H1 (cell line): ENCODE data around the gene PPP6C. TPM values are rescaled to one million over a fixed set of nuclear protein-coding genes. Genes with fewer than 3 reads are reported as not detected.
A peak's percentile ranks its signal among the peaks of the same experiment; 100 is the strongest.

Experiments
- CTCF ChIA-PET: fragments of 300-600 bp; sonication (Branson Sonifier 250); formaldehyde crosslinking; loops from one replicate; lab custom pipeline; 2021; ENCODE audit not compliant: partially characterized antibody; lab: Charles Lee
- POLR2A ChIA-PET: fragments of 300-600 bp; sonication (Branson Sonifier 250); formaldehyde crosslinking; loops from one replicate; lab custom pipeline; 2021; ENCODE audit warnings: inconsistent platforms; ENCODE audit not compliant: partially characterized antibody; lab: Charles Lee
- DNase-seq, 2 experiments: peaks; one replicate each; pipeline versions ENCODE4 v3.0.0 to v3.0.0-alpha.2; 2010 to 2022; ENCODE audit warnings: low spot score in 2 of 2, low read depth in 1 of 2, mixed read lengths in 1 of 2
- FAIRE-seq: peaks from 2 replicates; lab custom pipeline; 2011; peaks lifted over from hg19 to GRCh38; lab: Jason Lieb, UNC
- H2AFZ ChIP-seq: 2 replicates; pipeline ENCODE4 v1.8.1; 2012; ENCODE audit warnings: low read length, inconsistent platforms
- H2AK5ac ChIP-seq: 2 replicates; pipeline ENCODE4 v1.6.1; 2013; ENCODE audit warnings: low read depth, low read length
- H2BK120ac ChIP-seq: replicated peaks from 2 replicates; pipeline ENCODE3; 2013; ENCODE audit warnings: low read depth, low read length, inconsistent platforms
- H2BK12ac ChIP-seq: 2 replicates; pipeline ENCODE4 v1.6.1; 2013; ENCODE audit warnings: low read depth, low read length
- H2BK15ac ChIP-seq: 2 replicates; pipeline ENCODE4 v1.6.1; 2013; ENCODE audit warnings: low read length
- H2BK20ac ChIP-seq: 2 replicates; pipeline ENCODE4 v1.6.1; 2013; ENCODE audit warnings: low read length
- H2BK5ac ChIP-seq: 2 replicates; pipeline ENCODE4 v1.6.1; 2013; ENCODE audit warnings: low read depth, low read length
- H3K14ac ChIP-seq: 2 replicates; pipeline ENCODE4 v1.6.1; 2013; ENCODE audit warnings: inconsistent platforms; ENCODE audit not compliant: insufficient read length
- H3K18ac ChIP-seq: 2 replicates; pipeline ENCODE4 v1.6.1; 2013; ENCODE audit warnings: low read length; ENCODE audit errors: extremely low read depth
- H3K23ac ChIP-seq: 2 replicates; pipeline ENCODE4 v1.6.1; 2013; ENCODE audit warnings: inconsistent platforms; ENCODE audit not compliant: insufficient read length
- H3K23me2 ChIP-seq: 2 replicates; pipeline ENCODE4 v1.6.1; 2013; ENCODE audit warnings: low read depth, low read length
- H3K27ac ChIP-seq: 2 replicates; pipeline ENCODE4 v1.6.1; 2011; ENCODE audit warnings: low read depth, low read length, inconsistent platforms
- H3K27me3 ChIP-seq, 4 experiments: replicated peaks in 1 of 4; 1 replicate in 1 of 4; 2 replicates in 3 of 4; pipeline versions ENCODE4 v1.6.1 to v1.8.1; 2011 to 2013; ENCODE audit warnings: low read length in 3 of 4, mild to moderate bottlenecking in 3 of 4, inconsistent platforms in 2 of 4, mixed read lengths in 2 of 4, moderate library complexity in 1 of 4; ENCODE audit not compliant: control insufficient read depth in 3 of 4, insufficient read depth in 3 of 4; ENCODE audit errors: extremely low read depth in 1 of 4
- H3K36me3 ChIP-seq, 4 experiments: 2 replicates each; pipeline versions ENCODE4 v1.6.1 to v1.8.1; 2011 to 2013; ENCODE audit warnings: mild to moderate bottlenecking in 4 of 4, low read length in 3 of 4, moderate library complexity in 2 of 4, control low read depth in 1 of 4, inconsistent platforms in 1 of 4; ENCODE audit not compliant: insufficient read depth in 4 of 4, control insufficient read depth in 2 of 4
- H3K4ac ChIP-seq: replicated peaks from 2 replicates; pipeline ENCODE3; 2013; ENCODE audit warnings: low read length, low read depth, mixed read lengths, inconsistent platforms; ENCODE audit not compliant: insufficient read length
- H3K4me1 ChIP-seq, 4 experiments: replicated peaks in 1 of 4; 1 replicate in 1 of 4; 2 replicates in 3 of 4; pipeline versions ENCODE4 v1.6.1 to v1.8.1; 2011 to 2013; ENCODE audit warnings: low read length in 3 of 4, inconsistent platforms in 2 of 4, mixed read lengths in 1 of 4; ENCODE audit not compliant: insufficient read depth in 4 of 4, control insufficient read depth in 3 of 4
- H3K4me2 ChIP-seq, 2 experiments: 2 replicates each; pipeline versions ENCODE4 v1.6.1 to v1.8.1; 2011 to 2013; ENCODE audit warnings: low read depth in 2 of 2, low read length in 2 of 2, control low read depth in 1 of 2, inconsistent platforms in 1 of 2, mild to moderate bottlenecking in 1 of 2; ENCODE audit not compliant: insufficient read depth in 1 of 2
- H3K4me3 ChIP-seq, 4 experiments: fragments of 200-600, 300-600 bp in 1 of 4; sonication (generic), shearing (Covaris generic), sonication (Bioruptor Twin) in 1 of 4; 2 replicates each; pipeline versions ENCODE4 v1.5.1 to v1.8.1; 2011 to 2016; ENCODE audit warnings: low read length in 4 of 4, low read depth in 3 of 4, control low read depth in 2 of 4, inconsistent platforms in 2 of 4, mild to moderate bottlenecking in 2 of 4, mixed read lengths in 1 of 4, moderate library complexity in 1 of 4; ENCODE audit not compliant: insufficient read depth in 2 of 4; ENCODE audit errors: extremely low read depth in 1 of 4
- H3K56ac ChIP-seq: replicated peaks from 2 replicates; pipeline ENCODE3; 2013; ENCODE audit warnings: low read depth, mild to moderate bottlenecking, mixed read lengths, low read length, inconsistent platforms; ENCODE audit not compliant: insufficient read length
- H3K79me1 ChIP-seq: 2 replicates; pipeline ENCODE4 v1.6.1; 2013; ENCODE audit warnings: low read depth, low read length, control low read depth
- H3K79me2 ChIP-seq, 2 experiments: 2 replicates each; pipeline versions ENCODE4 v1.6.1 to v1.8.1; 2012 to 2013; ENCODE audit warnings: low read length in 2 of 2, mild to moderate bottlenecking in 2 of 2, inconsistent platforms in 1 of 2; ENCODE audit not compliant: insufficient read depth in 2 of 2, control insufficient read depth in 1 of 2
- H3K9ac ChIP-seq, 4 experiments: replicated peaks in 1 of 4; 1 replicate in 1 of 4; 2 replicates in 3 of 4; pipeline versions ENCODE4 v1.6.1 to v1.8.1; 2011 to 2013; ENCODE audit warnings: low read depth in 3 of 4, low read length in 3 of 4, control low read depth in 2 of 4, mild to moderate bottlenecking in 2 of 4, moderate library complexity in 2 of 4, inconsistent platforms in 1 of 4; ENCODE audit errors: extremely low read depth in 1 of 4
- H3K9me3 ChIP-seq, 2 experiments: 2 replicates each; pipeline versions ENCODE4 v1.6.1 to v1.8.1; 2012 to 2013; ENCODE audit warnings: mild to moderate bottlenecking in 2 of 2, moderate library complexity in 2 of 2, control low read depth in 1 of 2, inconsistent platforms in 1 of 2, low read depth in 1 of 2, low read length in 1 of 2, mixed read lengths in 1 of 2; ENCODE audit not compliant: insufficient read depth in 2 of 2
- H4K20me1 ChIP-seq, 2 experiments: replicated peaks in 1 of 2; 2 replicates each; pipeline versions ENCODE3 to v1.8.1; 2011 to 2013; ENCODE audit warnings: inconsistent platforms in 2 of 2, low read length in 2 of 2, mild to moderate bottlenecking in 1 of 2; ENCODE audit not compliant: insufficient read depth in 2 of 2, control insufficient read depth in 1 of 2
- H4K5ac ChIP-seq: 2 replicates; pipeline ENCODE4 v1.6.1; 2013; ENCODE audit warnings: low read length, low read depth, mixed read lengths, inconsistent platforms; ENCODE audit not compliant: insufficient read length
- H4K8ac ChIP-seq: 2 replicates; pipeline ENCODE4 v1.8.0; 2013; ENCODE audit warnings: mild to moderate bottlenecking, moderate library complexity, low read length, inconsistent platforms; ENCODE audit not compliant: insufficient read depth; ENCODE audit errors: extremely low read depth
- H4K91ac ChIP-seq: replicated peaks from 2 replicates; pipeline ENCODE3; 2013; ENCODE audit warnings: low read length, mixed read lengths, inconsistent platforms; ENCODE audit not compliant: insufficient read length
- BRCA1 ChIP-seq: IDR thresholded peaks from 2 replicates; pipeline ENCODE4 v1.6.1; 2012; ENCODE audit warnings: low read depth, low read length, improper control_type of control experiment
- CBX5 ChIP-seq: fragments of 300-800, 300-1000 bp; sonication (generic); IDR thresholded peaks from 2 replicates; pipeline ENCODE4 v1.7.1; 2016; ENCODE audit warnings: antibody characterized with exemption, low read length, low read depth
- CREB1 ChIP-seq: IDR thresholded peaks from 2 replicates; pipeline ENCODE4 v1.6.1; 2012; ENCODE audit warnings: inconsistent platforms
- E2F6 ChIP-seq: IDR thresholded peaks from 2 replicates; pipeline ENCODE4 v1.6.1; 2012; ENCODE audit warnings: inconsistent platforms
- FOSL1 ChIP-seq: IDR thresholded peaks from 2 replicates; pipeline ENCODE4 v1.6.1; 2011; ENCODE audit warnings: mild to moderate bottlenecking, low read depth, low read length, moderate library complexity; ENCODE audit not compliant: insufficient read depth
- KDM4A ChIP-seq: IDR thresholded peaks from one replicate; pipeline ENCODE4 v1.7.1; 2012; ENCODE audit warnings: low read depth, mild to moderate bottlenecking, moderate library complexity, low read length, inconsistent platforms; ENCODE audit not compliant: severe bottlenecking
- PHF8 ChIP-seq: fragments of 200-600 bp; sonication (generic); conservative IDR thresholded peaks from 2 replicates; pipeline ENCODE4 v1.7.1; 2012; ENCODE audit warnings: low read depth, mild to moderate bottlenecking, inconsistent platforms, low read length, moderate library complexity
- SP2 ChIP-seq: IDR thresholded peaks from 2 replicates; pipeline ENCODE4 v1.6.1; 2012; ENCODE audit warnings: mild to moderate bottlenecking, low read length, inconsistent platforms
- SP4 ChIP-seq: IDR thresholded peaks from 2 replicates; pipeline ENCODE4 v1.6.1; 2012; ENCODE audit warnings: low read length, inconsistent platforms
- SRF ChIP-seq: IDR thresholded peaks from 2 replicates; pipeline ENCODE4 v1.6.1; 2011; ENCODE audit warnings: mild to moderate bottlenecking, low read depth, low read length, moderate library complexity
- TCF12 ChIP-seq: IDR thresholded peaks from 2 replicates; pipeline ENCODE4 v1.6.1; 2011; ENCODE audit warnings: low read depth, mild to moderate bottlenecking, low read length
- TEAD4 ChIP-seq: IDR thresholded peaks from 2 replicates; pipeline ENCODE4 v1.6.1; 2012; ENCODE audit warnings: low read depth, low read length, inconsistent platforms, mixed read lengths
- USF2 ChIP-seq: IDR thresholded peaks from 2 replicates; pipeline ENCODE4 v1.6.1; 2011; ENCODE audit warnings: low read length, improper control_type of control experiment
- WGBS, 2 experiments: shearing (Covaris generic) in 1 of 2; methylation state at CpG; one replicate each; pipeline versions ENCODE4 v1.1.6 to v1.1.7; 2013 to 2015; ENCODE audit warnings: low lambda C conversion rate in 2 of 2, mixed read lengths in 2 of 2, inconsistent platforms in 1 of 2, low coverage in 1 of 2, missing lambda C conversion rate in 1 of 2; ENCODE audit not compliant: insufficient replicate concordance in 2 of 2, insufficient coverage in 1 of 2, insufficient read length in 1 of 2; ENCODE audit errors: extremely low coverage in 1 of 2, missing lambda C conversion rate in 1 of 2; 5-methylcytosine and 5-hydroxymethylcytosine counted together
- polyA plus RNA-seq, 7 experiments: library from polyadenylated mRNA; depleted of rRNA in 3 of 7; stranded (reverse) in 5 of 7; unstranded in 2 of 7; fragments of >200 nt in 5 of 7; fragments of 200-250 nt in 2 of 7; gene quantifications; 1 replicate in 5 of 7; 2 replicates in 1 of 7; 4 replicates in 1 of 7; pipeline versions ENCODE4 v1.2.1 to v1.2.3, GENCODE V29; 2011 to 2013; ENCODE audit warnings: missing spikeins in 2 of 7, mixed read lengths in 2 of 7
- total RNA-seq: library from RNA; stranded (reverse); fragmentation: NEBNext Ultra II Directional; extraction: Animal tissue kit (Norgen Biotek cat#: 25700); gene quantifications from 2 replicates; pipeline ENCODE4 v1.2.1, GENCODE V29; 2021

PPP6C gene
- total and polyA plus RNA-seq, 2 of the 8 experiments (the other 6 are each of a cell fraction or from before 2014, with no cell fraction given): 22.8 to 52.3 TPM

GRCh38 chr9:125140576-125140975, 49.0 kb downstream of the PPP6C start:
- peaks cover 0 to 44% of the 10 kb centered on the region in 2 experiments; a peak in 3 of 4 replicates for H3K79me2 ChIP-seq
- FAIRE-seq: no peak
- no peak overlapping the region for H2AK5ac ChIP-seq
- H3K4ac ChIP-seq: no peak overlapping the region
- H3K36me3 ChIP-seq: peaks cover 0 to 12% (median 2%) of the 10 kb centered on the region in 4 experiments; a peak in 4 of 8 replicates
- H3K18ac ChIP-seq: no peak overlapping the region
- H4K8ac ChIP-seq: no peak overlapping the region
- no peak overlapping the region for H4K91ac ChIP-seq
- no peak overlapping the region for H3K14ac ChIP-seq
- no peak overlapping the region for H4K5ac ChIP-seq
- H3K79me1 ChIP-seq: peaks cover 3% of the 10 kb centered on the region; the same call in 1 of the 2 replicates
- H2BK20ac ChIP-seq: no peak overlapping the region
- no peak overlapping the region for H2BK12ac ChIP-seq
- 100% methylated on average over 1 of the region's 1 CpG; no CpG with 5 or more reads in 1 of the 2 experiments for WGBS, 2 experiments
- peak in 1 of 2 experiments; percentile 28 for DNase-seq
- no peak overlapping the region for H3K27ac ChIP-seq
- peaks cover 0 to 4% (median 2%) of the 10 kb centered on the region in 4 experiments; a peak in 2 of 7 replicates for H3K4me1 ChIP-seq
- no peak overlapping the region for H2BK120ac ChIP-seq
- no peak overlapping the region for H3K56ac ChIP-seq
- POLR2A ChIA-PET: interaction anchor here (1.1 to 2.1 kb wide), 2 partner anchors 13 to 14 kb away, joined by 3 to 8 read pairs; no protein-coding TSS in a partner anchor
- no peak overlapping the region for H2BK5ac ChIP-seq
- no peak overlapping the region for H3K23ac ChIP-seq
- no peaks in the 10 kb centered on the region for H3K27me3 ChIP-seq
- CTCF ChIA-PET: interaction anchor here (0.6 kb wide), 1 partner anchor 518 kb away, joined by 3 read pairs; no protein-coding TSS in a partner anchor
- no peak overlapping the region for H2BK15ac ChIP-seq
- H4K20me1 ChIP-seq: peaks cover 0 to 1% of the 10 kb centered on the region in 2 experiments
- no peak overlapping the region for H3K4me3 ChIP-seq
- H3K23me2 ChIP-seq: no peaks in the 10 kb centered on the region; the same call in 1 of the 2 replicates
- no peak overlapping the region for H2AFZ ChIP-seq
- no peaks in the 10 kb centered on the region for H3K9me3 ChIP-seq
- H3K4me2 ChIP-seq: no peak overlapping the region
- H3K9ac ChIP-seq: no peak overlapping the region
- no peak for TF ChIP-seq SRF
- no peak for TF ChIP-seq E2F6
- TF ChIP-seq CBX5: no peak
- TF ChIP-seq SP2: no peak
- no peak for TF ChIP-seq USF2
- no peak for TF ChIP-seq TEAD4
- TF ChIP-seq BRCA1: no peak
- TF ChIP-seq PHF8: no peak
- TF ChIP-seq TCF12: no peak
- TF ChIP-seq KDM4A: no peak
- TF ChIP-seq FOSL1: no peak
- TF ChIP-seq SP4: no peak
- TF ChIP-seq CREB1: no peak
